IPS-11a (cell line): ENCODE data around the gene ST3GAL5.
"Not testable (repeated sequence)": the region's sequence is repeated elsewhere in the genome, so short reads cannot be mapped to it uniquely, and the experiment has no call there.

Experiments used
- H3K4me3 ChIP-seq: one replicate; pipeline ENCODE4 v1.5.1; 2013; ENCODE audit warnings: low read depth, low read length, control low read depth

The ST3GAL5 gene

DNA sequence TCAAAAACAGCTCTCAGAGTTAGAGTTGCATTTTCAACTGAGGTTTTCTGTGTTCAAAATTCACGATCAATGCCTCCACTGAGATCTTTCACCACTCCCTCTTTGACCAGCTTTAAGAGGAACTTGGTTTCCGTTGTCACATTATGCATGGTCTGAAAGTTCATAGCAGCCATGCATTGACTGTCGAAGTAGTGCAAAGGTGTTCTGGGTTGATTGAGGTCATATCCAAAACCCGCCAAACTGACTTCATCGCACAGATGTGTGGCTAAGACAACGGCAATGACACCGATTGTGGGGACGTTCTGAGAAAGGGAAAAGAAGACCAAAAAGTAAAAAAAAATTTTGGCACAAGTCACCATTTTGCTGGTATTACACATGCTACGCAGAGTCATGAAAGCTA is 48.7 kb downstream of the ST3GAL5 start:
- no peak overlapping the region for H3K4me3 ChIP-seq

DNA sequence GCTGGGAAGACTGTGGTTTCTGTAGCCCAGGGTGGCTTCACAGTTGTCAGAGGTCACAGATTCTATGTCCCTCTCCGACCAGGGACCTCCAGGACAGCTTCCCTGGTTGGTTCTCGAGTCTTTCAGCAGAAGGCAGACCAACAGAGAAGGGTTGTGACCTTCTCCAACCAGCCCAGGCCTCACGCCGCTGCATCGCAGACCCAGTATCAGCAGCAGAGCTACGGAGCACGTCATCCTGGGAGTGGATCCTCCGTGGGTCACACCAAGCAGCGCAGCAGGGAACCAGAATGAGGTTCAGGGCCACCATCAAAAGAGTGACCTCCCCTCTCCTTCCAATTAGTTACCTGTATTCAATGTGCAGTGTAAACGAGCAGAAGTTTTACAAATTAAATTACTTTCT is 49.3 kb downstream of the ST3GAL5 start:
- no peak overlapping the region for H3K4me3 ChIP-seq

DNA sequence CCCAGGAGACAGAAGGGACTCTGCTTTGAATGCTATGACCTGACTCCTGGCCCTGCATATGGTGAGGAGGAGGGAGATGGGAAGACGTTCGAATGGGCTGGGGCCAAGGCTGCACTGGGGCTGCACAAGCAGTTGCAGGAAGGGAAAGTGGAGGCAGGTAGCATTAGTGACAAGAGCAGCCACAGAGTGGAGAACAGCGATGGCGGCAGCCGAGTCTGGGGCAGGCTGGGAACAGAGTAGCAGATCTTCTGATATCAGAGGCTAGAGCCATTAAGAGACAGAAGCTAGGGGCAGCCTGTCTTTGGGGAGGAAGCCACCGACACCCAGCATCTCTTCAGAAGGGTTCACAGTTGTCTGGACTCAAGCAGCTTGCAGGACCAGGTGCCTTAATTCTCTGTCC is 50.1 kb downstream of the ST3GAL5 start:
- H3K4me3 ChIP-seq, result no peak overlapping the region

DNA sequence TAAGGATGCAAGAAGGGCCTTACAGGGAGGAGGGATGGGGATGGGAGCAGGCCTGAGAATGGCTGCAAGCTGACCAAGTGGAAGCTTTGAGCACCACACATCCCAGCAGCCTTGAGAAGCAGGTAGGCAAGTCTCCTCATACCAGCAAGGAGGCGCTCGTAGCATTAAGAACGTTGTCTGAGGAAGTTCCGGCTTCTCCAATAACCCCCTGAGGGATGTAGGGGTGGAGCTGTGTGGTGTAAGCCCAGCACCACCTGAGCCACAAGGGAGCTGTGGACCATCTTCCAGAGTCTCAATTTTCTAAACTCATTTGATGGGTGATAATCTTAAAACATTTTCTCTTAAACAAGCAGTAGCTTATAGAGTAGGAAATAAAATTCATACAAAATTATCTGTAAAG is 50.6 kb downstream of the ST3GAL5 start:
- H3K4me3 ChIP-seq, result no peak overlapping the region

GRCh38 chr2:85834466-85834865 is 54.3 kb downstream of the ST3GAL5 start:
- no peak overlapping the region for H3K4me3 ChIP-seq

GRCh38 chr2:85831735-85832134 is 57.1 kb downstream of the ST3GAL5 start:
- no peak overlapping the region for H3K4me3 ChIP-seq

- H3K4me3 ChIP-seq, result no peak overlapping the region
Observed at GRCh38 chr2:85830645-85831044, 58.1 kb downstream of the ST3GAL5 start.

- H3K4me3 ChIP-seq, result not testable (repeated sequence)
Observed at GRCh38 chr2:85829394-85829793, 59.4 kb downstream of the ST3GAL5 start.

DNA sequence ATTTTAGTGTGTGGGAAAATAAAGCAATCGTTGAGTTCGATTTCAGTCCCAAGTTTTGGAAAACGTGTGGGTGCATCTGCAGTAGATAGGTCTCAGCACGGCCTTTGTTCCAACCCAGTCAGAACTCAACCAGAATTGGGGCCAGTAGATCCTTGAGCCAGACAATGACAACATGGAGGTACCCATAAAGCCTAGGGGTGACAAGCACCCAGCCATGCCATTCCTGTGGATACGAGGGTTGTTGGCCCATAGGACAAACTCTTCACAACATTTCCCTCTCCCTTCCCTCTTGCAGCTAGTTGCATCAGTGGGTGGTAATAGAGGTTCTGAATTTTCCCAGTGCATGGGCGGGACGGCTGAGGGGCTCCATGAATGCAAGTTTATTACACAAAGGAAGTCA is 60.1 kb downstream of the ST3GAL5 start:
- no peak overlapping the region for H3K4me3 ChIP-seq

GRCh38 chr2:85827879-85828569 is 60.8 kb downstream of the ST3GAL5 start:
- no peak overlapping the region for H3K4me3 ChIP-seq

- H3K4me3 ChIP-seq, result no peak overlapping the region
Observed at GRCh38 chr2:85826990-85827878, 61.6 kb downstream of the ST3GAL5 start.

- H3K4me3 ChIP-seq, result no peak overlapping the region
Observed at GRCh38 chr2:85823951-85824350, 64.8 kb downstream of the ST3GAL5 start.

DNA sequence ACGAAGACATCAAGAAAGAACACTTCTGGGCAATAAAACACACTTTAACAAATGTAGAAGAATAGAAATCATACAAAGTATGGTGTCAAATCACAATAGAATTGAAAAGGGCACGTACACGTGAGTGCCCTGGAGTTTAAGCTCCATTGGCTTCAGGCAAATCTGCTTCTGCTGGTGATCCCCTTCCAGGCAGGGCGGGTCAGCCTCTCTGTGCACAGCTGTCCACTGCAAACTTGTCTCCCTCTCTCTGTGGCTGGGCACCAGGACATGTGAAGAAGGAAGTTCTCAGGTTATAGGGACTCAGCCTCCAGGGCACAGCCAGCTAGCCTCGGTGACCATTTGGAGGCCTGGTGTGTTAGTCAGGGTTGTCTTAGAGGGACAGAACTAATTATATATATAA is 66.0 kb downstream of the ST3GAL5 start:
- H3K4me3 ChIP-seq, result no peak overlapping the region

GRCh38 chr2:85819811-85820510 is 68.8 kb downstream of the ST3GAL5 start:
- no peak overlapping the region for H3K4me3 ChIP-seq

DNA sequence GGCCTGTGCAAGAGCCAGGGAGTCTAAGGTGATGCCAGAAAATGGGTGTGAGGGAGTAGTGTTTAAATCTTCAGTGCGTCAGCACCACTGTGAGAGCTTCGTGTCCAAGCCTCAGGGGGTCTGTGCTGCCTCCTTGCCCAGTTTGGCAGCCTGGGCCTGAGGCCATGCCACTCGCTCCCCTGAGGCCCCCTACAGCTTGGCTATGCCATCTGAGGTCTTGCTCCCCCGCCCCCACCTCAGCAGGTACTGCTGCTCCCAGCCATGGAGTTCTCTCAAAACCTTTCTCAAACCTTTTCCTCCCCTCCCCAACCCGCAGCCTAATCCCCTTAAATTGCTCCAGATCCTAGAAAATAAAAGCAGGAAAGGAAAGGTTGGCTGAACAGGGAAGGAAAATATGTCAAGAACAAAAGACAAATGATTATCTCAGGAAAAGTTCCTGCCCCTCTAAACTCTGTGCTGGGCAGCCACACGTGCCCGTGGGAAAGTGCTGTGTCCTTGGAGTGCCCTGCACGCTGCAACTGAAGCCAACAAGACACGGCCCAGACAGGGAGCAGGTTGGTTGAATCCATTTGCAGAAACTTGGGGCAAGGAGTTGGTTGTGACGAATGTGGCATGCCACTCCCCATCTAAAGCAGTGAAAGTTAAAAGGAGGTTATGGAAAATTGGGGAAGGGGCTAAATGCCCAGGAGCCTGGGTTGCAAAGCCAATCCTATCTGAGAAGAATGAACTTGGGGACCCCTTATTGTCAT is 73.8 kb downstream of the ST3GAL5 start:
- no peak overlapping the region for H3K4me3 ChIP-seq

GRCh38 chr2:85813982-85814801 is 74.6 kb downstream of the ST3GAL5 start:
- H3K4me3 ChIP-seq, result no peak overlapping the region

GRCh38 chr2:85813211-85813981 is 75.4 kb downstream of the ST3GAL5 start:
- no peak overlapping the region for H3K4me3 ChIP-seq

- no peak overlapping the region for H3K4me3 ChIP-seq
Observed at GRCh38 chr2:85812094-85812735, 76.6 kb downstream of the ST3GAL5 start.
